HL-60/S4 (cell line): ENCODE data around the gene GRIPAP1.

ENCODE experiments used
- in situ Hi-C: fragments of 300-500 bp; cut with MboI; formaldehyde crosslinking; loops from 2 replicates; pipeline ENCODE4 v1.14.3; 2022; ENCODE audit warnings: low sequenced_read_pairs

The GRIPAP1 gene, protein sequence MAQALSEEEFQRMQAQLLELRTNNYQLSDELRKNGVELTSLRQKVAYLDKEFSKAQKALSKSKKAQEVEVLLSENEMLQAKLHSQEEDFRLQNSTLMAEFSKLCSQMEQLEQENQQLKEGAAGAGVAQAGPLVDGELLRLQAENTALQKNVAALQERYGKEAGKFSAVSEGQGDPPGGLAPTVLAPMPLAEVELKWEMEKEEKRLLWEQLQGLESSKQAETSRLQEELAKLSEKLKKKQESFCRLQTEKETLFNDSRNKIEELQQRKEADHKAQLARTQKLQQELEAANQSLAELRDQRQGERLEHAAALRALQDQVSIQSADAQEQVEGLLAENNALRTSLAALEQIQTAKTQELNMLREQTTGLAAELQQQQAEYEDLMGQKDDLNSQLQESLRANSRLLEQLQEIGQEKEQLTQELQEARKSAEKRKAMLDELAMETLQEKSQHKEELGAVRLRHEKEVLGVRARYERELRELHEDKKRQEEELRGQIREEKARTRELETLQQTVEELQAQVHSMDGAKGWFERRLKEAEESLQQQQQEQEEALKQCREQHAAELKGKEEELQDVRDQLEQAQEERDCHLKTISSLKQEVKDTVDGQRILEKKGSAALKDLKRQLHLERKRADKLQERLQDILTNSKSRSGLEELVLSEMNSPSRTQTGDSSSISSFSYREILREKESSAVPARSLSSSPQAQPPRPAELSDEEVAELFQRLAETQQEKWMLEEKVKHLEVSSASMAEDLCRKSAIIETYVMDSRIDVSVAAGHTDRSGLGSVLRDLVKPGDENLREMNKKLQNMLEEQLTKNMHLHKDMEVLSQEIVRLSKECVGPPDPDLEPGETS

DNA sequence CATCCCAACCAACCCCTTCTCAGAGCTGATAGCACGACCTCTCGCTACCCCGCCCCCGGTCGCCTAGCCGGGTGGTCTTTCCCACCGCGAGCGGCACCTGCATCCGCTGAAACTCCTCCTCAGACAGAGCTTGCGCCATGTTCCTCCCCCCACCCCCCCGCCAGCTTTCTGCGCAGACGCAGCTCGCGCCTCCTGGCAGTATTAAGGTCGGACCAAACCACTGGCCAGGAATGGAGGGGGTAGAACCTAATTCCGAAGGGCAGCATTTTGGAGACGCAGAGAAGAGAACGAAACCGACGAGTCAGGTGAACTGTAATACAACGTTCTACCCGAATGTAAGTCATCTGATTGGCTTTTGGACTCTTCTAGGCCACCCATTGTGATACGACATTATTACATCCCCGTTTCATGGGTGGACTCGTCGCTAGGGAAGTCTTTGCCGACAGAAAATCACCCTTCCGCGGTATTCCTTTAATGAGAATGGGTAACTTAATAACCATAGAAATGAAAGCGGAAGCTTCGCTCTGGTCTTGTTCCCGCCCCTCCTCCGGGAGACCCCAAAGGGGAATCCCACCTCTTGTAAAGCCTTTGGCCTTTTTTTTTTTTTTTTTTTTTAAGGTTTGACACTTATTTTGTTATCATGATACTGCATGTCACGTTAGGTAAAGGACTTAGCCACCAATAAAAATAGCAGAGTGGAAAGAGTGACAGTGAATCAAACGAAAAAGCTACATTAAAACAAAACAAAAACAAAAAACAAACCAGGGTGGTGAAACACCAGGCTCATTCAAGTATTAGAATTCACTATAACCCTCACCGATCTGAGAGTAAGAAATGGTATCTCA lies at the start of gene GRIPAP1:
GRIPAP1 (minus strand) TSS at position 174 of the 845 bp plus-strand sequence; CDS start at position 139, 35 bp downstream.
- in situ Hi-C loops: no loop called here

- in situ Hi-C loops: no loop called here
These were observed 41.9 kb upstream of the GRIPAP1 start for GRCh38 chrX:49043987-49044281.

GRCh38 chrX:49043220-49043986 lies 41.3 kb upstream of the GRIPAP1 start, which contains the start of gene TFE3:
Gene TFE3 (minus strand): TSS chrX:49043357. CDS start chrX:49043226, 131 bp downstream.
- in situ Hi-C loops: no loop called here

GRCh38 chrX:49042581-49043219 lies 40.6 kb upstream of the GRIPAP1 start:
- in situ Hi-C loops: no loop called here

GRCh38 chrX:49041744-49042580 lies 39.9 kb upstream of the GRIPAP1 start:
- in situ Hi-C loops: no loop called here

DNA sequence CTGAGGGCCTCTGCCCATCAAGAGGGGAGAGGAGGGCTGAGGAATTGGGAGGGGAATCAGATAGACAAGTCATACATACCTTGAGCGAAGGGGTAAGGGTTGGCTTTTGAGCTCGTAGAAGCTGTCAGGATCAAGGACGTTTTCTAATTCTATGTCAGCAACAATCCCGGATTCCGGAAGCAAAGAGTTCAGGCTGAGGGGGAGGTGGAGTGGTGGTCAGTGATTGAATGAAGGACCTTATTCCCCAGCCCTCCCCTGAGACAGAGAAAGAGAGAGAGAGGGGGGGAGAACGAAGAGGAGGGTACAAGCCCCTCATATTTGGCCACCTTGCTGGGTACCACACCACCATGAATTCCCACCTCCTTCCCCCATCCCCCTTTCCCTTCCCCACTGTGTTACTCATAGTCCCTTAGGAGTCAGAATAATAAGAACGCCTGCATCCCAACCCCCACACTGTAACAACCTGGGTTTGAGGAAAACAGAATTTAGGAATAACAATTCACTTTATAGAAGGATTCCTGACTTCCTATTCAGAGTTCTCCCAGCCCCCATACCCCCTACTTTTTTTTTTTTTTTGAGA lies 38.4 kb upstream of the GRIPAP1 start:
- in situ Hi-C loops: no loop called here

DNA sequence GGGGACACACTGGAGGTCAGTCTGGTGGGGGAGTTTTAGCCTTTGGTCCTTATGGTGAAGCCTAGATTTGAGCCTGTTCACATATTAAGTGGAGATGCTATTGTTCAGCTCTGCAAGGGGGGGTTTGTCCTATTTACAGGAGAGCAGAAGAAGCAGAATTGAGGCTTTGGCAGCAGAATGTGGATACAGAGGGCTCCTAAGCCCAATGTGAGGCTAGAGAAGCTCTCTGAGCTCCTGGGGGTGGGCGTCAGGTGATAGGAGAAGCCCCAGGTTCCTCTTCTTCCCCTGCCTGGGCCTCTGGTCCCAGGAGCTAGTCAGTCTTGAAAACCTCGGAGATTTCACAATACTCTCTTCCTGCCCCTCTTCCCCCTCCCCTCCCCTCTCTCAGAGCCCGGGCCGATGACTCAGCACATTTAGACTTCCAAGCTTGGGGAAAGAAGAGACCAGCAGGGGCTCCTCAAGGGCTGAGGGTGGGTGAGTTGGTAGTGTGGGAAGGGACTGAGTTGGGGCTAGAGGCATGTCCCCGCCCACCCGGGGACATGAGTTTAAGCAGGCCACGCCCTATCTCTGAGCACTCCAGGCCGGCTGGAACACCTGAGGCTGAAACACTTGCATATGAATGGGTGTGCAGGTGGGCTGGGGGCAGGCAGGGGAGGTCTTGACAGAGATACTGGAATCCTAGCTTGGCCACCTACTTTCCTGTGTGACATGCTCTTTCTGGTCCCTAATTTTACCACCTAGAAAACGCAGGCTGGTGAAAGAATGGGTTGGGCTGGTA lies 37.7 kb upstream of the GRIPAP1 start:
- in situ Hi-C loops: no loop called here

DNA sequence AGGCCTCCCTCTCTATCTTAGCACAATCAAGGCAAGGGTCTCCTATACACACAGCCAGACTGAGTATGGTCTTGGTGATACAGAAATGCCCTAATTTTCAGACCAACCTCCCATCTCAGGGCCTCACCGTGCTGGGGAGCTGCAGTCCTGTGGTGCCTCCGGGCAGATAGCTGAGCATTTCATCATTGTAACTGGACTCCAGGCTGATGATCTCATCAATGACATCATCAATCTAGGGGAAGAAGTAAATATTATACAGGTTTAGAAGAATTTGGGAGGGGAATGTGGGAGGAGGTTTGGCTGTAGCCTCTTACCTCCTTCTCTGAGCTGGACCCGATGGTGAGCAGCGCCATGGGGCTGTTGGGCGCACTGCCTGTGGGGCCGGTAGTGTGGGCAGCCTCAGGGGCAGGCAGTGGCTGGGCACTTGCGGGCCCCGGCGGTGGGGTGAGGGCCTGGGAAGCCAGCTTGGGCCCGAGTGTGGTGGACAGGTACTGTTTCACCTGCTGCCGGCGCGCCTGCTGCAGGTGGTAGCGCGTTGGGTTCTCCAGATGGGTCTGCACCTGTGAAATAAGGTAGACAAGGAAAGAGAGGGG lies 35.9 kb upstream of the GRIPAP1 start:
- in situ Hi-C loops: no loop called here

DNA sequence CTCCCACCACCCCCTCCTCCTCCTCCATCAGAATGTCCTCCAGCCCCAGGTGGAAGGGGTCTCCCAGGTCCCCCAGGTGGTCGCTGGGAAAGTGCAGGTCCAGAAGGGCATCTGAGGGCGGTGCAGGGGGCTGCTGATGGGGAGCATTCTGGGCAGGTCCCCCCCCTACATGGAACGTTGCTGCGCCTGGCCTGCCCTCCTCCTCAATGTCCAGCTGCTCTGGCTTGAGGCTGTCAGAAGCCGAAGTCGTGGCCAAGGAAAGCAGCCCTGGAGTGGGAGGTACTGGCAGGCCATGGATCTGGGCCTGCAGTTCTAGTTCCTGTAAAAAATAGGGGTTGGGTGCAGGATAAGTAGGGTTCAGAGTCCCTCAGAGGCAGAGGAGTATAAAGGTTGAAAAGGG lies 28.2 kb upstream of the GRIPAP1 start:
- in situ Hi-C loops: no loop called here

DNA sequence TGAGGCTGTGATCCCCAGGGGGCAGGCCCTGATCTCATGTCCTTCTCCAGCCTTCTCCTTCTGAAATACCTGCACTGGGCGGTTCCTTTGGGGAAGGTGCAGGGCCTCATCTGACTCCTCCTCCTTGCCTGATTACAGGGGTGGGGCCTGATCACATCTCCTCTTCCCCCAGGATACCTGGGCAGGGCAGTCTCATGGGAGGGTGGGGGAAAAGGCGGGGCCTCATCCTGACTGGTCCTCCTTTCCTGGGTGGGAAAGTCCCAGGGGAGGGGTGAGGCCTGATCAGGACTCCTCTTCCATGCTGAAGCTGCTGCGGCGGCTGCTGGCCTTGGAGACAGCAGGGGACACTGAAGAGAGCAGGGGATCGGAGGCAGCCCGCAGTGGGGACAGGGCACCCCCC lies 27.8 kb upstream of the GRIPAP1 start:
- in situ Hi-C loops: no loop called here

DNA sequence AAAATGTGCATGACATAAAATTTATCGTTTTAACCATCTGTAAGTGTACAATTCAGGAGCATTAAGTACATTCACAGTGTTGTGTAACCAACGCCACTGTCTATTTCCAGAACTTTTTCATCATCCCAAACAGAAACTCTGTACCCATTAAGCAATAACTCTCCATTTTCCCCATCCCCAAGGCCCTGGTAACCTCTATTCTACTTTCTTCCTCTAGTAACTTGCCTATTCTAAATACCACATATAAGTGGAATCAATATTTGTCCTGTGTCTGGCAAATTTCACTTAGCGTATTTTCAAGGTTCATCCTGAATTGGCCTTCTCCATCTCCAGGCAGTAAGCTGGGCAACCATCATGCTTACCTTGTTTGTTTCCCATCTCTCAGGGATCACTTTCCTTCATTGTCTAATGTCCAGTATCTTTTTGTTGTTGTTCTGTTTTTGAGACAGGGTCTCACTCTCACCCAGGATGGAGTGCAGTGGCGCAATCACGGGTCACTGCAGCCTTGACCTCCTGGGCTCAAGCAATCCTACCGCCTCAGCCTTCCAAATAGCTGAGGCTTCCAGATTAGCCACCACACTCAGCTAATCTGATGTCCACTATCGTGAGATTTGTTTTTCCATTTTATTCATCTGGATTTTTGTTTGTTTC lies 17.7 kb upstream of the GRIPAP1 start:
- in situ Hi-C loops: no loop called here

DNA sequence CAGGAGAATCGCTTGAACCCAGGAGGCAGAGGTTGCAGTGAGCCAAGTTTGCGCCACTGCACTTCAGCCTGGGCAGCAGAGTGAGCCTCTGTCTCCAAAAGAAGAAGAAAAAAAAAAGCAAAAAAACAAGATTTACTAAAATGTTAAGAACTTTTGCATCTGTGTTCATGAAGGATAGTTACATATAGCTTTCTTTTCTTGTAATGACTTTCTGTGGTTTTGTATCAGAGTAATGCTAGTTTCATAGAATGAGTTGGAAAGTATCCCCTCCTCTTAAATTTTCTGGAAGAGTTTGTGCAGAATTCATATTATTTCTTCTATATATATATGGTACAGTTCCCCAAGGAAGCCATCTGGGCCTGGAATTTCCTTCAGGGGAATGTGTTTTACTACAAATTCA lies 17.0 kb upstream of the GRIPAP1 start:
- in situ Hi-C loops: no loop called here

GRCh38 chrX:49003696-49004095 lies 1.6 kb upstream of the GRIPAP1 start:
- in situ Hi-C loops: no loop called here

DNA sequence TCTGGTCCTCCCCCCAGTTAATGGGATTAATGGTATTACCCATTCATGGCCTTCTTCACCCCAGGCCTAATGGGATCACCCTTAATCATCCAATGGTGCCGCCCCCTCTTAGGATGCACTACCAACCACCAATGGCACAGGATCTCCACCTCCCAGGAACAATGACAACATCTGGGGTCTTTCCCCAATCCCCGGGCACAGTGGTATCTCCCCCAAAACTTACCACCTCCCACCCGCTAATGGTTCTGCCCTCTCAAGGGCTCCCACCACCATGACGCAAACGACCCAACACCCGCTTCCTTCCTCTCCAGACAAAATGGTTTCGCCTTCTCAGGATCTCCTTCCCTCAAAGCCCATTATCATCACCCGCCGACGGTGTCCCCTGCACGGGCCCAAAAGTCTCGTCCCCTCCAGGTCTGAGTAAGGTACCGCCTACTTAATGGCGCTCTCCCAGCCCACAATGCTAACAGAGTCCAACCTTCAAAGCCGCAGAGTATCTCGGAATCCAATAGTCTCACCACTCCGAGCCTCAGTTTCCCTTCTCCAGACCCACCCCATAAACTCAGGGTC lies 458 bp downstream of the GRIPAP1 start:
- in situ Hi-C loops: no loop called here

DNA sequence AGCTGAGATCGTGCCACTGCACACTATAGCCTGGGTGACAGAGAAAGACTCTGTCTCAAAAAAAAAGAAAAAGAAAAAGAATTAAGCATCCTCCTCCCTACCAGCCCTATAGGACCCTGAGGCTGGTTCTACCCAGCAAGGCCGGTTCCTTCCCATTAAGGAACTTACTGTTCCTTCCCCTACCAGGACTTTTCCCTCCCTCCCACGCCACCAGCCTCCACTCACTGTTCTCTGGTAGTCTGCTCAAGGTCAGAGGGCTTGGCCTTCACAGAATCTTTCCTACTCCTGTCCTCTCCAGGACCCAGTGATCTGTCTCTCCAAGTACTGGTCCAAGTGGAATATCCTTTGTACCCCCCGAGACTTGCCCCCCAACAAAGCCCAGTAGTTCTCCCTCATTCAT lies 1.4 kb downstream of the GRIPAP1 start:
- in situ Hi-C loops: no loop called here

GRCh38 chrX:48999030-48999429 lies 3.0 kb downstream of the GRIPAP1 start:
- in situ Hi-C loops: no loop called here

DNA sequence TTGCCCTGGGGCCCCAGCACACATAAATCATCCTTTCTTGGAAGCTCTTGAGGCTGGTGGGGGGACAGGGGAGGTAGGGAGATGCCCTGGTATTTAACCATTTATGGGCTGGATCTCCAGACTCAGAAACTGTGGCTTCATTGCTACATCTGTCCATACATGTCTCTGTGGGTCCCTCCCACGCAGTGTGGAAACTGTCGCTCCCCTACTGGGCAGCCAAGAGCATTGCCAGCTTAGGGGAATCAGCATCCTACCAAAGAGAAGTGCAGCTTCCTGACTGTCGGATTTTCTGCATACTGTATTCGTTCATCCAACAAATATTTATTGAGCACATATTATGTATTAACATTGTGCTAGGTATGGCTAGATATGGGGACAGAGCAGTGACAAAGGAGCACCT lies 3.7 kb downstream of the GRIPAP1 start:
- in situ Hi-C loops: no loop called here
